Activated T-cell treated with anti-CD3 and anti-CD28 coated beads, Interleukin-2, amount 50 U/mL, for 72 hours (primary cell): ENCODE results near the gene NFATC4. TPM values are rescaled to one million over a fixed set of nuclear protein-coding genes. Genes with fewer than 3 reads are reported as not detected.

Experiments used
- ATAC-seq, 2 donors: fragments of 150-1000 bp; cut with Tn5 transposase; replicated peaks in 1 of 2; 2 replicates each; pipeline ENCODE4 v1.10.0; 2021; ENCODE audit warnings: moderate library complexity in 2 of 2, mild to moderate bottlenecking in 1 of 2
- DNase-seq, 2 donors: peaks; one replicate each; pipeline ENCODE4 v3.0.0; 2021 to 2022; ENCODE audit warnings: mixed read lengths in 1 of 2
- H3K27ac Mint-ChIP-seq: one replicate; pipeline ENCODE4 v1.8.0; 2022; ENCODE audit warnings: mild to moderate bottlenecking, moderate library complexity, mixed read lengths
- H3K27me3 Mint-ChIP-seq: one replicate; pipeline ENCODE4 v1.8.0; 2022; ENCODE audit warnings: low read depth, mixed read lengths
- H3K36me3 Mint-ChIP-seq, 2 donors: one replicate each; pipeline ENCODE4 v1.8.0; 2022; ENCODE audit warnings: mixed read lengths in 2 of 2, mild to moderate bottlenecking in 1 of 2; ENCODE audit not compliant: insufficient read depth in 2 of 2
- H3K4me1 Mint-ChIP-seq: one replicate; pipeline ENCODE4 v1.8.0; 2022; ENCODE audit warnings: low read depth, mixed read lengths
- H3K4me3 Mint-ChIP-seq, 2 donors: one replicate each; pipeline ENCODE4 v1.8.0; 2022; ENCODE audit warnings: mild to moderate bottlenecking in 2 of 2, mixed read lengths in 2 of 2, moderate library complexity in 2 of 2
- H3K9me3 Mint-ChIP-seq, 2 donors: one replicate each; pipeline ENCODE4 v1.8.0; 2022; ENCODE audit warnings: mixed read lengths in 2 of 2
- total RNA-seq, 2 donors: library from RNA; stranded (reverse); gene quantifications; one replicate each; pipeline ENCODE4 v1.2.3, GENCODE V29; 2022

The NFATC4 gene
- total RNA-seq, 2 donors from 2014 or later, result 2.6 to 11.3 TPM

DNA sequence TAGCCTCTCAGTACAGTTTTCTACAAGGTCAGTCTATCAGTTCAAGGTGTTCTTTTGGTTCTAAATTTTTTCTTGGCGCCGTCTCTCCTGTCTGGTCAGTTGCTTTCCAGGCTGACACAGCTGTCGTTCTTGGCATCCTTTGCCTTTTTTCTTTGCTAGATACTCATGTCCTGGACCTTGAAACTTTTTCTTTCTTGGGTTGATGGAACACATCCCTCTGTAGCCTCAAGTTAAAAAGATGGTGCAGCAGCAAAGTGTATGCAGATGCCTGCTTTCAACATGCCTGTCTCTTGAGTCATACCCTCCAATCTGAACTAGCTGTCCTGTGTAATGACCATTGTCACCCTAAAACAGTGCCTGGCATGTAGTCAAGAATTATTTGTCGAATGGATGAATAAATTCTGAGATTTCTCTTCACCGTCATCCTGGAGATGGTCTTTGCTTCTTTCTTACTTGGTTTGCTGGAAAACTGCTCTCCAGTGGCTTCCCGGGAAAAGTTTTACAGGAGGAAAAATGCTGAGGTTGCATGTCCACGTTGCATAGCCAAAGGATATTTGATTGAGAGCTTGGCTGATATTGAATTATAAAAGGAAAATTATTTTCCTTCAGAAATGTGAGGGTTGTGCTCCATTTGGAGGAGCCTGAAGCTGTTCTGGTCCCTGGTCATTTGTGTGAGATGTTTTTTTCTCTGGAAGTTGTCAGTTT is 35.5 kb downstream of the NFATC4 start:
- Mint-ChIP-seq H3K4me3 (no peak overlapping the region), H3K4me1 (peaks cover 7% of the 10 kb centered on the region), H3K36me3 (no peaks in the 10 kb centered on the region), H3K9me3 (no peaks in the 10 kb centered on the region), H3K27me3 (peaks cover 6% of the 10 kb centered on the region), H3K27ac (no peak overlapping the region)
- ATAC-seq (no peak), DNase-seq (no peak)

DNA sequence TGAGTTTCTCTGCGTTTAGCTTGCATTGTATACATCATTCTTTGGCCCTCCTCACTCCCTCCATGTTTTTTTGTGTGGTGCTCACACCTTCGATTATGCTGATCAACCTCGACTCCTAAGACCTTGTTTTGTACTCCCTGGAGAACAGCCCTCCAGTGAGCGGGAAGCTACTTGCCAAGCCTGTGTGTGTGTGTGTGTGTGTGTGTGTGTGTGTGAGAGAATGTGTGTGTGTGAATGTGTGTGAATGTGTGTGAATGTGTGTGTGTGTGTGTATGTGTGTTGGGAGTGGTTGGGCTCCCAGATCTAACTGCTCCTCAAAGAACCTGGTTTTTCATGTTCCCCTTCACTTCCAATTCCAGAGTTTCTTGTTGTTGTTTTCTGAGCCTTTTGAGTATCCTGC is 36.8 kb downstream of the NFATC4 start:
- no peak for ATAC-seq
- Mint-ChIP-seq H3K36me3 (no peaks in the 10 kb centered on the region), H3K4me1 (no peaks in the 10 kb centered on the region), H3K9me3 (no peaks in the 10 kb centered on the region), H3K4me3 (no peak overlapping the region), H3K27me3 (peaks cover under 1% of the 10 kb centered on the region), H3K27ac (no peak overlapping the region)
- no peak for DNase-seq

DNA sequence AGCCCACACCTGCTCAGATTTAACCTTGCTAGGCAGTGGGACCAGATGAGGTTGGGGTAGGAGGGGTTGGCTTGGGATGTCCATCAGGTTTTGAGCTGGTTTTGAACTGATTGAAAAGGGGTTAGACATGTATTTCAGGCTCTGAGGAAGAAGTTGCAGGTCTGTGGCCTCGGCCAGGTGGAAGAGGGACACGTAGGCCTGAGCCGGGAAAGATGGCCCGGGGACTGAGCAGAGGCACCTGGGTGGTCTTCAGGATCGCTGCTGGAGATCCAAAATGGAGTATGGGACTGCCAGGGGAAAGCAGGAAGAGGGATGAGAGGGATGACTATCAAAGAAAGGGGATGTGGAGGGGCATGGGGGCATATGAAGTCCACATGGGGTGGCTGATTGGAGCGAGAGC is 38.4 kb downstream of the NFATC4 start:
- H3K4me3 Mint-ChIP-seq, result no peak overlapping the region
- ATAC-seq, result no peak
- no peak for DNase-seq
- H3K27me3 Mint-ChIP-seq, result no peaks in the 10 kb centered on the region
- no peaks in the 10 kb centered on the region for H3K4me1 Mint-ChIP-seq
- H3K27ac Mint-ChIP-seq, result no peak overlapping the region
- no peaks in the 10 kb centered on the region for H3K36me3 Mint-ChIP-seq
- H3K9me3 Mint-ChIP-seq, result no peaks in the 10 kb centered on the region

DNA sequence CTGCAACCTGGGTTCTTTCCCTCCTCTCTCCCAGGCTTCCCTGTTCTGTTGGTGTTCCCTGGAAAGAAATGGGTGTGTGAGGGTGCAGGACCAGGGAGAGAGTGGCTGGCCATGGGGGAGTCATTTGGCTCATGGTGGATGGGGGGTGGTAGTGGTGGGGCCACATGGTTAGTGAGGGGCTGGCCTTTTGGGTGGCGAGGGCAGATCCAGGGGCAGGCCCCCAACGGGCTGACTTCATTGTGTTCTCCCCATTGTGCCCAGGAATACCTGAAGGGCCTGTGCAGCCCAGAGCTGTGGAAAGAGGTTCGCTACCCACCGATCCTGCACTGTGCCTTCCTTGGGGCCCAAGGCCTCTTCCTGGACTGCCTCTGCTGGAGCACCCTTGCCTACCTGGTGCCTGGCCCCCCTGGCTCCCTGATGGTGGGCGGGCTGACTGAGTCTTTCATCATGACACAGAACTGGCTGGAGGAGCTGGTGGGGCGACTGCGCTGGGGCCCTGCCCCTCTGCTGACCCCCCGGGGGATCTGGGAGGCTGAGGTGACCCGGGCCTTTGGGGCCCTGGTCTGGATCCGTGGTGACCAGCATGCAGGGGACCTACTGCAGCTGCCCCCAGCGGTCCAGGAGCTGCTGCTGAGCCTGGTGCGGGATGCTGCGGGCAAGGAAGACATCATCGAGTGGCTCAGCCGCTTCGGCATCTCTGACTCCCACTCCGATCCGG is 39.8 kb downstream of the NFATC4 start:
- DNase-seq (no peak), ATAC-seq (no peak)
- Mint-ChIP-seq H3K36me3 (no peaks in the 10 kb centered on the region), H3K27ac (no peak overlapping the region), H3K4me3 (no peak overlapping the region), H3K9me3 (no peaks in the 10 kb centered on the region), H3K27me3 (no peaks in the 10 kb centered on the region), H3K4me1 (no peaks in the 10 kb centered on the region)

DNA sequence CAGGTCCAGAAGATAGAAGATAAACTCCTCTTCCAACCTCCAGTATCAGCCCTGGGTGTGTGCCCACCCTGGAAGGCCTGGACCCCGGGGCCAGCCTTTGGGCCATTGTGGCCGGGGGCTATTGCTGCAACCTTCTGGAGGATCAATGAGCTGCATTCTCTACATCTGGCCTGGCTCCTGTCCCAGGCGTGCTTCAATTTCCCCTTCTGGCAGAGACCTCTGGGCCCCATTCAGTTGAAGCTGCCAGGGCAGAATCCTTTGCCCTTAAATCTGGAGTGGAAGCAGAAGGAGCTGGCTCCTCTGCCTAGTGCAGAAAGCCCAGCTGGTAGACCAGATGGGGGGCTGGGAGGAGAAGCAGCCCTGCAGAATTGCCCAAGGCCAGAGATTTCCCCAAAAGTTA is 40.8 kb downstream of the NFATC4 start:
- H3K9me3 Mint-ChIP-seq, result no peaks in the 10 kb centered on the region
- no peak overlapping the region for H3K4me3 Mint-ChIP-seq
- no peaks in the 10 kb centered on the region for H3K36me3 Mint-ChIP-seq
- H3K4me1 Mint-ChIP-seq, result no peaks in the 10 kb centered on the region
- DNase-seq (no peak), ATAC-seq (no peak)
- no peaks in the 10 kb centered on the region for H3K27me3 Mint-ChIP-seq
- no peak overlapping the region for H3K27ac Mint-ChIP-seq

DNA sequence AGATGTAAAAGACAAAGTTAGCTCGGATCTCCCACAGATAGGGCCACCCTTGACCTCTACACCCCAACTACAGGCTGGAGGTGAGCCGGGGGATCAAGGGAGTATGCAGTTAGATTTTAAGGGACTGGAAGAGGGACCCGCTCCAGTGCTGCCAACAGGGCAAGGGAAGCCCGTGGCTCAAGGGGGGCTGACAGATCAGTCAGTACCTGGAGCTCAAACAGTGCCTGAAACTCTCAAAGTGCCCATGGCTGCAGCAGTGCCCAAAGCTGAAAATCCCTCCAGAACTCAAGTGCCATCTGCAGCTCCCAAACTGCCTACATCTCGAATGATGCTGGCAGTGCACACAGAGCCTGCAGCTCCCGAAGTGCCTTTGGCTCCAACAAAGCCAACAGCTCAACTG is 41.2 kb downstream of the NFATC4 start:
- DNase-seq, result no peak
- no peak for ATAC-seq
- H3K4me1 Mint-ChIP-seq, result no peaks in the 10 kb centered on the region
- H3K27ac Mint-ChIP-seq, result no peak overlapping the region
- H3K27me3 Mint-ChIP-seq, result no peaks in the 10 kb centered on the region
- no peaks in the 10 kb centered on the region for H3K36me3 Mint-ChIP-seq
- H3K9me3 Mint-ChIP-seq, result no peaks in the 10 kb centered on the region
- H3K4me3 Mint-ChIP-seq, result no peak overlapping the region

DNA sequence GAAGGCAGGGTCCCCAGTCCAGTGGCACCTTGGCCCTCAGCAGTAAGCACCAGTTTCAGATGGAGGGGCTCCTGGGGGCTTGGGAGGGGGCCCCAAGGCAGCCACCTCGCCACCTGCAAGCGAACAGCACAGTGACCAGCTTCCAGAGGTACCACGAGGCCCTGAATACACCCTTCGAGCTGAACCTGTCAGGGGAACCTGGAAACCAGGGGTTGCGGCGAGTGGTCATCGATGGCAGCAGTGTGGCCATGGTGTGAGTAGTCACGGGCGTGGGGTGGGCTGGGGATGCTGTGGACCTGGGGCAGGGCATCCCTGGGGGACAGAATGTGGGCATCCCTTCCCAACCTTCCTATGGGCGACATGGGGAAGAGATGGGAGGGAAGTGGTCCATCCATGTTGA is 42.0 kb downstream of the NFATC4 start:
- no peak overlapping the region for H3K27ac Mint-ChIP-seq
- no peak overlapping the region for H3K4me3 Mint-ChIP-seq
- ATAC-seq (no peak), DNase-seq (no peak)
- no peaks in the 10 kb centered on the region for H3K27me3 Mint-ChIP-seq
- no peaks in the 10 kb centered on the region for H3K4me1 Mint-ChIP-seq
- H3K36me3 Mint-ChIP-seq, result no peaks in the 10 kb centered on the region
- no peaks in the 10 kb centered on the region for H3K9me3 Mint-ChIP-seq

DNA sequence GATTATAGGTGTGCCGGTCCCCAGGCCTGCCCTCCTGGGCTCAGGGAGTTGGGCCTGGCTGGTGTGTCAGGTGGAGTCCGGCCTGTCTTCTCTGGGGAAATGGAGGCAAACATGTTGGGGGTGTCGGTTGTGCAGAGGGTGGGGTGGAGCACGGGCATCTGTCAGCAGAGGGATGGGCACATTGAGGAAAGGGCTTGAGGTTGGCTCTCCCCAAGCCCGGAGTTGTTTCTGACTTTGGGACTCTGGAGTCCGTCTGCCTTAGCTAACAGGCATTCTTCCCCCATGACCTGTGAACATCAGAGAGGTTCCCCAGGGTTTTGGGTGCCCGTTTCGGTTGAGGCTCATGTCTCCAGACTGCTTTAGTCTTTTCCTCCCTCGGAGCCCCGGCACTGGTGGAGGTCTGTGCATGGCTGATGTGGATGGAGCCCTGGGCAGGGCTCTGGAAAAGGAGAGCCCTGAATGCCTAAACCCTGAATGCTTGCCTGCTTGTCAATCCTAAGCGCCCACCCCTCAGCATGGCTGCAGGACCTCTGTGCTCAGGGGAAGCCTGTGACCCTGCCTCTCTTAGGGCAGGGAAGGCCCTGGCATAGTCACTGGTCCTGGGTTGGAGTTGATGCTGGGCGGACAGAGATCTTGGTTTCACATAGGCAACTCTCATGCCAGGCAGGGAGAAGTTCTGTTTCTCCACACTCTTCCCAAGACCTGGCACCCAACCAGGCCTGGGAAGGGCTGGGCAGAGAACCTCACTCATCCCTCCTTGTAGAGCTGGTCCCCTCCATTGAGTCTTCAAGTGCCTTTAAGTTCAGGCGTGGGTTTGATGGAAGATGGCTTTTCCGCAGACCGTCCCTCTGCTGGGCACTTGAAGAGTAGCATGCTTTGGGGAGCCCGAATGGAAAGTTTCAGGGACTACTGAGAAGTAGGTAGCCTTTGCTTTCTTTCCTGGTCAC is 43.7 kb downstream of the NFATC4 start:
- Mint-ChIP-seq H3K4me1 (no peaks in the 10 kb centered on the region), H3K9me3 (no peaks in the 10 kb centered on the region), H3K27me3 (no peaks in the 10 kb centered on the region), H3K4me3 (no peak overlapping the region), H3K27ac (no peak overlapping the region), H3K36me3 (no peaks in the 10 kb centered on the region)
- DNase-seq, result peak; percentile 30 to 33
- ATAC-seq, result peak; percentile 54 to 60

DNA sequence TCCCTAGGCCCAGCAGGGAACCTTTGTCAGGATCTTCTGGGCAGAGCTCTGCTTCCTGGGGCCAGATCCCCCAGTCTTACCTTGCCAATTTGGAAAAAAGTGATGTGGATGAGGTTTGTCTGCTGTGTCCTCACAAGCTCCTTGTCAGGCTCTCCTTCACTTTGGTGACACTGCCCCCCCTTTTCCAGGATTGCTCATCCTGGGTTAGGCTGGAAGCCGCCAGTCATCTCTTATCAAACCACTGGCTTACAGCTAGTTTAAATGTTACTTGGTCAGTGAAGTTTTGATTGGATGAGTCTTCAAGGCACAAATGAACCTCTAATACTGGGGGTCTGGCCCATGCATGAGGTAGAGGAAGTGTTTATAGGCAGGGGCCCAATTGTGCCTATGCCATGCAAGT is 46.1 kb downstream of the NFATC4 start:
- H3K36me3 Mint-ChIP-seq, result no peaks in the 10 kb centered on the region
- H3K27ac Mint-ChIP-seq, result no peak overlapping the region
- no peaks in the 10 kb centered on the region for H3K4me1 Mint-ChIP-seq
- DNase-seq (no peak), ATAC-seq (no peak)
- H3K27me3 Mint-ChIP-seq, result peaks cover 2% of the 10 kb centered on the region
- no peaks in the 10 kb centered on the region for H3K9me3 Mint-ChIP-seq
- no peak overlapping the region for H3K4me3 Mint-ChIP-seq

DNA sequence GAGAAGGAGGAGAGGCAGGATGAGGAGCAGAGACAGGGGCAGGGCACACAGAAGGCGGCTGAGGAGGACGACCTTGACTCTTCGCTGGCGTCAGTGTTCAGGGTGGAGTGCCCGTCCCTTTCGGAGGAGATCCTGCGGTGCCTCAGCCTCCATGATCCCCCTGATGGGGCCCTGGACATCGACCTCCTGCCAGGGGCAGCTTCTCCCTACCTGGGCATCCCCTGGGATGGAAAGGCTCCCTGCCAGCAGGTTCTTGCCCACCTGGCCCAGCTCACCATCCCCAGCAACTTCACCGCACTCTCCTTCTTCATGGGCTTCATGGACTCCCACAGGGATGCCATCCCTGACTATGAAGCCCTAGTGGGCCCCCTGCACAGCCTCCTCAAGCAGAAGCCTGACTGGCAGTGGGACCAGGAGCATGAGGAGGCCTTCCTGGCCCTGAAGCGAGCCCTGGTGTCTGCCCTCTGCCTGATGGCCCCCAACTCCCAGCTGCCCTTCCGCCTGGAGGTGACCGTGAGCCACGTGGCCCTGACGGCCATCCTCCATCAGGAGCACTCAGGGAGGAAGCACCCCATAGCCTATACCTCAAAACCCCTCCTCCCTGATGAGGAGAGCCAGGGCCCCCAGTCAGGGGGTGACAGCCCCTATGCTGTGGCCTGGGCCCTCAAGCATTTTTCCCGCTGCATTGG is 46.9 kb downstream of the NFATC4 start:
- no peaks in the 10 kb centered on the region for H3K4me1 Mint-ChIP-seq
- H3K9me3 Mint-ChIP-seq, result no peaks in the 10 kb centered on the region
- no peak for DNase-seq
- ATAC-seq, result no peak
- H3K4me3 Mint-ChIP-seq, result no peak overlapping the region
- no peak overlapping the region for H3K27ac Mint-ChIP-seq
- H3K36me3 Mint-ChIP-seq, result no peaks in the 10 kb centered on the region
- H3K27me3 Mint-ChIP-seq, result peaks cover 6% of the 10 kb centered on the region

DNA sequence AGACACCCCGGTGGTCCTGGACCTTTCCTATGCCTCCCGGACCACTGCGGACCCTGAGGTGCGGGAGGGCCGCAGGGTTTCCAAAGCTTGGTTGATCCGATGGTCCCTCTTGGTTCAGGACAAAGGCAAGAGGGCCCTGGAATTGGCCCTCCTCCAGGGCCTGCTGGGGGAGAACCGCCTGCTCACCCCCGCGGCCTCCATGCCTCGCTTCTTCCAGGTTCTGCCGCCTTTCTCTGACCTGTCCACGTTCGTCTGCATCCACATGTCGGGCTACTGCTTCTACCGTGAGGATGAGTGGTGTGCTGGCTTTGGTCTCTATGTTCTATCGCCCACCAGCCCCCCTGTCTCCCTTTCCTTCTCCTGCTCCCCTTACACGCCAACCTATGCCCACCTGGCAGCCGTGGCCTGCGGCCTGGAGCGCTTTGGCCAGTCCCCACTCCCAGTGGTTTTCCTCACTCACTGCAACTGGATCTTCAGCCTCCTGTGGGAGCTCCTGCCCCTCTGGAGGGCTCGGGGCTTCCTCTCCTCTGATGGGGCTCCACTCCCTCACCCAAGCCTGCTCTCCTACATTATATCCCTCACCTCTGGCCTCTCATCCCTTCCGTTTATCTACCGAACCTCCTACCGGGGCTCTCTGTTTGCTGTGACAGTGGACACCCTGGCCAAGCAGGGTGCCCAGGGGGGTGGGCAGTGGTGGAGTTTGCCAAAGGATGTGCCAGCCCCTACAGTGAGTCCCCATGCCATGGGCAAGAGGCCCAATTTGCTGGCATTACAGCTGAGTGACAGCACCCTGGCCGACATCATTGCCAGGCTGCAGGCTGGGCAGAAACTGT is 47.7 kb downstream of the NFATC4 start:
- no peak for DNase-seq
- Mint-ChIP-seq H3K36me3 (no peaks in the 10 kb centered on the region), H3K4me1 (no peaks in the 10 kb centered on the region), H3K9me3 (no peaks in the 10 kb centered on the region), H3K27me3 (peaks cover 12% of the 10 kb centered on the region), H3K4me3 (no peak overlapping the region), H3K27ac (no peak overlapping the region)
- no peak for ATAC-seq

DNA sequence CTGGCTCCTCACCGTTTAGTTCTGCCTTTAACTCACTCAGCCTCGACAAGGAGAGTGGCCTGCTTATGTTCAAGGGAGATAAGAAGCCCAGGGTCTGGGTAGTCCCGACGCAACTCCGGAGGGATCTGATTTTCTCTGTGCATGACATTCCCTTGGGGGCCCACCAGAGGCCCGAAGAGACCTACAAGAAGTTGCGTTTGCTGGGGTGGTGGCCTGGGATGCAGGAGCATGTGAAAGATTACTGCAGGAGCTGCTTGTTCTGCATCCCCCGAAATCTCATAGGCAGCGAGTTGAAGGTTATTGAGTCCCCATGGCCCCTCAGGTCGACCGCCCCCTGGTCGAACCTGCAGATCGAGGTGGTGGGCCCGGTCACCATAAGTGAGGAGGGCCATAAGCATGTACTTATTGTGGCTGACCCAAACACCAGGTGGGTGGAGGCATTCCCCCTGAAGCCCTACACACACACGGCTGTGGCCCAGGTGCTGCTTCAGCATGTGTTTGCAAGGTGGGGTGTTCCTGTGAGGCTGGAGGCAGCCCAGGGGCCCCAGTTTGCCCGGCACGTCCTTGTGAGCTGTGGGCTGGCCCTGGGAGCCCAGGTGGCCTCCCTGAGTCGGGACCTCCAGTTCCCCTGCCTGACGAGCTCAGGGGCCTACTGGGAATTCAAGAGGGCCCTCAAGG is 48.4 kb downstream of the NFATC4 start:
- H3K27ac Mint-ChIP-seq, result no peak overlapping the region
- H3K4me3 Mint-ChIP-seq, result no peak overlapping the region
- DNase-seq (no peak), ATAC-seq (no peak)
- no peaks in the 10 kb centered on the region for H3K9me3 Mint-ChIP-seq
- peaks cover 12% of the 10 kb centered on the region for H3K27me3 Mint-ChIP-seq
- no peaks in the 10 kb centered on the region for H3K36me3 Mint-ChIP-seq
- H3K4me1 Mint-ChIP-seq, result no peaks in the 10 kb centered on the region
